ENCODE data around the gene CALHM1. TPM values are rescaled to one million over a fixed set of nuclear protein-coding genes. Genes with fewer than 3 reads are reported as not detected.
A peak's percentile ranks its signal among the peaks of the same experiment; 100 is the strongest.

CALHM1 gene
- total RNA-seq, 1 donor from 2014 or later: not detected

DNA sequence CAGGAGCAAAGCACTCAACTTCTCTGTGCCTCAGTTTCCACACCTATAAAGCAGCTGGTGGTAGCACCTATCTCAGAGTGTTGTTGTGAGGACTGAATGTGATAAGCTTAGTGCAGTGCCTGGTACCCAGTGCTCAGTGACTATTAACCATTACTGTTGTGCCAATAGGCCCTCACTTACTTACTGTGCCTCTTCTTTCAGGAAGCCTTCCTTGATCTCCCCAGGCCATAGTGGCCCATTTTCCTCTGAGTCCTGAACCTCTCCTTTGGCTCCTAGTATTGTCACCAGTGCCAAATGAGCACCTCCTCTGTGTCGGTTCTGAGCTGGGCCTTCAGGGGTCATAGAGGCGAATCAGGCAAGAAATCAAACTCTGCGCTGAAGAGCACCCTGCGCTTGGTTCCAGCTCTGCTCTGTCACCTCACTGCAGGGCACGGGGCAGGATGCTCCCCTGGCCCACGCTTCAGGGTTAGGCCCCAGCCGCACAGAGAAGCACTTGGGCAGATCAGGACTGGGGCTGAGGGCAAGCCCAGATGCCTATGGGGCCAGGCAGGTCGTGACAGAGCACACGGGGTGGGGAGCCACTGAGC lies 2.5 kb downstream of the CALHM1 start:
- no peak for DNase-seq (ENCODE audit: extremely low read depth, low read depth, low spot score)

DNA sequence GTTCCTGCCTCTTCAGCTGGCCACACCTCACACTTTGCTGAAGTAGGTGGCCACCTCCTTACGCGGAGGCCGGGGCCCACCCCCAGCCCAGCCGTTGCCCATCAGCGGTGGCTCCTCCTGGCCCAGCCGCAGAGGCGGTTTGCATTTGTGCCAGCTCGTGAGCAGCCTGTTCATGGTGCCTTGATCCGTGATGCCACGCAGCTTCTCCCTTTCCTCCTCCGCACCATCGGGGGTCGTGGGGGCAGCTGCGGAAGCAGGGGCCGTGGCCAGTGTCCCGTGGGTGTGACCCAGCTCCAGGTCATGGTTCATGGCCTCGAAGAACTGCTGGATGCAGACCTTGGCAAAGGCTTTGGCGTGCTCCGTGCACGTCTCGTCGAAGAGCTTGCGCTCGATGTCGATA lies 3.5 kb downstream of the CALHM1 start:
- no peak for DNase-seq (ENCODE audit: extremely low read depth, low read depth, low spot score)

DNA sequence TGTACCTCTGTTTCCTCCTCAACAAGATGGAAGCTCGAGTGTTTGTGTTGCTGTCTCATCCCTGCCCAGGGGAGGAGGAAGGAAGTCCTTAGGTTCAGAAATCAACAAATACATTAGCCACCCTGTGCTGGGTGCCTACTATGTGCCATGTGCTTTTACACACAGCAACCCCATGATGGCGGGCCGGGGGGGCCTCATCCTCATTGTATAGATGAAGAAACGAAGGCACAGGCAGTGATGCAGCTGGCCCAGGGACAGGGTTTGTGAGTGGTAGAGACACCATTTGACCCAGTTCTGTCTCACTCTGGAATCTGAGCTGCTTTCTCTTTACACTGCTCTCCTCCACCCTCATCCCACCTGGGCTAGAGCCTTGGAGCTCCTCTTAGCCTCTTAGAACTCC lies 4.7 kb downstream of the CALHM1 start:
- no peak for DNase-seq (ENCODE audit: extremely low read depth, low read depth, low spot score)

DNA sequence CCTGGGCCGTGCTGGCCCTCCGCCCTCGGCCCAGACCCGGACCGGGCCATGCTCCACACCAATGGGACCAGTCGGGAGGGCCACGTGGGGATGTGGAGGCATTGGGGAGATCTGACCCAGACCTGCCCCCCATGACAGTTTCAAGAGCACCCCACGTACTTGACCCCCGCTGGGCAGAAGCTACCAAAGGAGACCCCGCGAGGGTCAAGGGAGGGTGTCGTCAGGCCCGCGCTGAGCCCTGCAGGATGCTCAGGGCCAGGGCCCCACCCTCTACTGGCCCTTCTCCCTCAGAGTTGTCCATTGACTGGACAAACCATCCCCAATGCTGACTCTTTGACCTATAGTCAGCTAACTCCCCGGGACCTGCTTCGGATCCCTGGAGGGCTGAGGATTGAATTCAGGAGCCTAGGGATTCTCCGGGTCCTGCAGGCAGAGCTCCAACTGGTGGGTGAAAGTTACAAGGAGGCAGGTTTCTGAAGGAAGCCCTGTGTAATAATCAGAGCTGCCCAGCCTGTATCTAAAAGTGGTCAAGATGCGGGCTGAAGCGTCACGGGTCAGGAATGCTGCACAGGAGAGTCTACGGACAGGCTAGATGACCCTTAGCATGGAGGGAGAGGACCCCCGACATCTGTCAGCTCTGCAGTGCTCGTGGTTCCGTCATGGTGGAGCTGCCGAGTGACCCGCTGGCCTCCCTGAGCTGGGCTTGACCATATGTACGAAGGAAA lies 6.0 kb downstream of the CALHM1 start:
- no peak for DNase-seq (ENCODE audit: extremely low read depth, low read depth, low spot score)

DNA sequence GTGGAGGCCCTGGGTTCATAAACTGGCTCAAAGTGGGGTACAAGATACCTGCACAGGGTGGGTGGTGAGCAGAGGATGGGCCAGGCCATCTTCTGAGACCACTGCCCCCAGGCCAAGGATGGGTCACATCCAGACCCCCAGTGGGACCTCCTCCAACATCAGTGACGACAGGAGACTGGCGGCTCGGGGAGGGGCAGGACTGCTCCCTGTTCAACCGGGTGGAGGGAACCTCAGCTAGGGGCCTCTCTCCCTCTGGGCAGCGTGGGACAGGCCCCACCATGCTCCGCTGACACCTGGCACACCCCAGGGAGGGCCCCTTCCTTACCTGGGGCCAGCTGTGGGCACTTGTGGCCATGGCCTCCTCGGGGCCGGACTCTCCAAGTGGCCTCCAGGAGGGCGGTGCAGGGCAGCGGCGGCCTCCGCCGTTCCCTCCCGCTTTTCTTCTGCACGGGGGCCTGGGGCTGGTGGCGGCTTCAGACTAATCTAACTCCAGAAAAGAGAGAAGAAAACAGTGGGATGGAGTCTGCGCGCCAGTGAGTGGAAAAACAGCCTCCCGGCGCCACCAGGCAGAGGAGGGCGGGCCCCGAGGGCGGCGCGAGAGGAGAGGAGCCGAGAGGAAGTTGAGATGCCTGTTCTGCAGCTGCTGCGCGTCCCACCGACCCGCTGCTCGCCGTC lies 6.7 kb downstream of the CALHM1 start, which contains the start of gene CALHM2:
TSS of gene CALHM2 (minus strand) at position 540 of the 675 bp plus-strand sequence. CDS start 2,429 bp downstream, outside the sequence.
- no peak for DNase-seq (ENCODE audit: extremely low read depth, low read depth, low spot score)

DNA sequence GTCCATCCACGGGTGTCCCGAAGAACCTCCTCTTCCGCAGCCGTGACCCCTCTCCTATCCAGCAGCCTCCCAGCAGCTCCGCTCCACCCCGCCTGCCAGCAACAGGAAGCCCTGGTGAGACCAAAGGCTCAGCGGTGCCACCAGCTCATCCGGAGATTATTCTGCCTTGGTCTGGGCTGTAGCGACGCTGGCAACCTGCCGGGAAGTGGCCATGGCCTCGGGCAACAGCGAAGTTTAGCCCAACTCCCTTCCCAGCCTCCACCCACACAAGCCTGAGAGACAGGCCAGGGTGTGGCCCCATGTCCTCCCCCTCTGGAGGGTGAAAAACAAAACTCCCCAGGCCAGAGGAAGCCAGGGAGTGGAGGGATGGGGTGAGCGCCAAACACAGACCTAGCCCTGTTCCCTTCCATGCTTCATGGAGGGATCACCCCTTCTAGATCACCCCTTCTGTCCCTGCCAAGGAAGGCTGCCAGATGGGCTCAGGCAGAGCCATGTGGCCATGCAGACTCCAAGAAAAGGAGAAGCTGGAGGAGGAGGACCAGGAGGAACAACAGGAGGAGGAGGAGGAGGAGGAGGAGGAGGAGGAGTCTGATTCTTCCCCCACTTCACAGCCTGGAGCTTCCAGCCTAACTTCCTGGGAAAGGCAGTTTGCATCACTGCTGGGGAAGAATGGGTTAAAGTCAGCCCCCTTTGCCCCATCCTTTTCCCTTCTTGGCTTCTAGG lies 7.4 kb downstream of the CALHM1 start:
- DNase-seq (ENCODE audit: extremely low read depth, low read depth, low spot score): no peak

DNA sequence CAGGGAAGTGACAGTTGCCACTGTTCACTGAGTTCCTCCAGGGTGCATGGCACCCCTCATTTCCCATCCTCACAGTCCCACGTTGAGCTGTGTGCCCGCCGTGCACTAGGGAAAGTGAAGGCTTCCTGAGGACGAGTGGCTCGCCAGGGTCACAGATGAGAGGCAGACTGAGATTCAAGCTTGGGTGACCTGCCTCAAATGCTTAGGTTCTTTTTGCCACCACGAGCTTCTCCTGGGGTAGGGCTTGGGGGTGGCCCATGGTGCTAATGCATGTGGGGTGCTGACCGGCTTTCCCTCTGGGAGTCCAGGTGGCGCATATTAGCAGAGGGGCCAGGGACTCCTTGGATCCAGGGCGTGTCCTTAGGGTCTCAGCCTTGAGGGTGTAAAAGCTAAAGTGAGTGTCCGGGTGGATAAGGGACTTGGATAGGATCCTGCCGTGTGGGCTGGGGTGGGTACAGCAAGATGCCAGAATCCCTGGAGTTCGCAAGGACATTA lies 8.5 kb downstream of the CALHM1 start:
- no peak for DNase-seq (ENCODE audit: extremely low read depth, low read depth, low spot score)

DNA sequence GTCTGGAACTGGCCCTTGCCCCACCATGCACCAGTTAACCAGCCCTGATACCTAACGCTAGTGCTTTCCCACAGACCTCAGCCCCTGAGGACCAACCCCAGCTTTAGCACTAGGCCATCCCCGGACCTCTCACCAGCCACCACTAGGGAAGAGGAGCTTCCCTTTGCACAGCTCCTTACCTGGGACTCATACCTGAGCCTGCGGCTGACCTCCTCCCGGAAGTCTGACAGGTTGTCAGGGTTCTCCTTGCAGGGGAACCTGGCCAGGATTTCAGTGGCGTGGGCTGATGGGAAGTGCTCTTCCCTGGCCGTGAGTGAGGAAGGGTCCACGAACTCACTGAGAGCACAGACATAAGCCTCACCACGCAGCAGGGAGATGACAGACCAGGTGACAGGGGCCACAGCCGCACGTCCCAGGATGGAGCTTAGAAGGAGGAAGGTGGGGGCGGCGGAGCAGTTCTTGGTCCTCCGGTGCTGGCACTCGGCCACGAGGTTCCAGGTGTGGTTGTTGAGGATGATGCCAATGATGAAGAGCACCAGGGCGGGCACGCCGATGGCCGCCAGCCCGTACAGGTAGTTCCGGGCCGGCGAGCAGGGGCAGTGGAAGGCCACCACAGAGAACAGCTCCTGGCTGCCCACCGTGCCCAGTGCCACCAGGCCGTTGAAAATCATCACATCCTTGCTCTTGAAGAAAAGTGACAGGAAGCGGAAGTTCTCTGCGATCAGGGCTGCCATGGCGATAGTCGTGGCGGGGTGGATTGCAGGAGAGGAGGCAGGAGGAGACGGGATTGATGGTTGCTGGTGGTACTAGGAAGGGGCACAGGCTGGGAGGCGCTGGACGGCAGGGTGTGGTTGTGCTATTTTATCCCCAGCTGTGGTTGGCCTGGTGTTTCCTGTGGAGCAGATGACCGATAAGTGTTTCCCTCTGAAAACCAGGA lies 9.2 kb downstream of the CALHM1 start:
- no peak for DNase-seq (ENCODE audit: extremely low read depth, low read depth, low spot score)

DNA sequence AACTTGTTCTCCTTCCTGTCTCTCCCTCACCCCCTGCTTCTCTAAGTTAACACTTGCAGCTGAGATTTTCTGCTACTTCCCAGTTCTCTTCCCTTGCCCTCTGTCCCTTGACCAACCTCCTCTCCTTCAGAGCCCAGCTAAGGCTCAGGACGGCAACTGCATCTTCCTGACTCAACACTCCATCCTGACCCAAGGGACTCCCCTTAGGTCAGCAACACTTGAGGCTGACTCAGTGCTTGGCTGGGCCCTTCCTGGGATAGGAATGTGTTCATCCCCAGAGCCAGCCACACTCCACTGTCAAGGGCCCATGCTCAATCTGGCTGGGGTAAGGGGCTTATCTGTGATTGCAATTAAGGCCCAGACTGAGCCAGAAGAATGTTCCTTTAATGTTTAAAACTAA lies 10.0 kb downstream of the CALHM1 start:
- no peak for DNase-seq (ENCODE audit: extremely low read depth, low read depth, low spot score)

DNA sequence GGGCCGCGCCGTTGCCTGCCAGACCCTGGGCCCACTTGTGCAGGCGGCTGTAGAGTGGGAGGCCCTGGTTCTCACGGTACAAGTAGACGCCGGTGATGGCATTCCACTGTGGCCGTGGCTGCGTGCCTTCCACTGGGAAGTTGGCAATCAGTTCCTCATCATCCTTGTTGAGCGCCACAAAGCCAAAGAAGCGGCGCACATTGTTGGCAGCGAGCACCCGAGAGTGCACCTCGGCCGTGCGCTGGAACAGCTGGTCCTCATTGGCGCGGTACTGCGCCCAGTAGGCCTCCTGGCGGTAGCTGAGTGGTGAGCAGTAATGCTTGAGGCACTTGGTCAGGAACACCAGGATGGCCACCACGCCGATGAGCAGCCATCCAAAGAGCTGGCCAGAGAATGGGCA lies 11.5 kb downstream of the CALHM1 start:
- DNase-seq (ENCODE audit: extremely low read depth, low read depth, low spot score): no peak

DNA sequence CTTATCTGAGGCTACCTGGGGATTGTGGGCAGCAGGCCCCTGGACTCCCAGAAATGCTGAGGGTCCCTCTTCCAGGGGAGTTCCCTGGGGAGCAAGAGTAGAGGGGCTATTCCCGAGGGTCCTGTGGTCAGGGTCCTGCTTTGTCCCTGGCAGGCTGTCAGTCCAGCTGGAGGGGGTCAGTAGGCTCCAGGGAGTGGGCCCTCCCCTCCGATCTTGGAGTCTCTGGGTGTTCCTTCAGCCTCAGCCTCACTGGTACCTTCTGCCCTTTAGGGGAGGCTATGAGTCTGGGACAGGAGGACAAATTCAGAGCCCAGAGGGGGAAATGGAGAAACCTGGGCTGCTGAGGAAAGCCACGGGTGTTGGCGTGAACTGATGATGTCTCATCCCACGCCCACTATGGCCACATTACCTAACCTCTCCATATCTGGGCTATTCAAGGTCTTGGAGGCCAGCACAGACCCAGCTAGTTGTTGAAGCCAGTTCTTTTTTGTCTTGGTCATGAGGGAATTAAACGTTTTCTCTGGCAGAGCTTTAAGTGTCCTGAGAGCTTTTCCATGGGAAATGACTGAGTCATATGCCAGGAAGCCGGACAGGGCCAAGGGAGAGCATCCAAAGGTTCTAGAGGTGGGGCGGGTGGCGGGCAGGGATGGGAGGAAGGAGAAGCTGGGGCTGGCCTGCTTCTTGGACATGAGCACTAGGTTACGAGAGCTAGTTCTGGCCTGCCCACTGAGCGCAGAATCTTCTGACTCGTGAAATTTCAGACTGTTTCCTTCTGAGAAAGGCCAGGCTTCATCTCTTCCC lies 12.7 kb downstream of the CALHM1 start:
- DNase-seq (ENCODE audit: extremely low read depth, low read depth, low spot score): peak; percentile 39

DNA sequence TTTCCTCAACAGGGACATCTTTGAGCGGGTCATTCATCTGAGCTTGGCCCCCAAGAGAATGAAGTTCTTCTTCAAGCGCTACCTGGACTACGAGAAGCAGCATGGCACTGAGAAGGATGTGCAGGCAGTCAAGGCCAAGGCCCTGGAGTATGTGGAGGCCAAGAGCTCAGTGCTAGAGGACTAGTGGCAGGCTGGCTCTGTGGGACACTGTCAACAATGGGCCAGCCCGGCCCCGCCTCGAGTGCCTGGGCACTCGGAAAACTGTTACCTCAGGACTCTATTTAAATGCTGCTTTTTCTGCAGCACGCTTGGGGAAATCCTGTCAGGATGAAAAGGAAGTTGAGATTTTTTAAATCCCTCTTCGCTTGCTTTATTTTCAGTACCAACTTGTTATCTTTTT lies 13.3 kb downstream of the CALHM1 start:
- DNase-seq (ENCODE audit: extremely low read depth, low read depth, low spot score): no peak

DNA sequence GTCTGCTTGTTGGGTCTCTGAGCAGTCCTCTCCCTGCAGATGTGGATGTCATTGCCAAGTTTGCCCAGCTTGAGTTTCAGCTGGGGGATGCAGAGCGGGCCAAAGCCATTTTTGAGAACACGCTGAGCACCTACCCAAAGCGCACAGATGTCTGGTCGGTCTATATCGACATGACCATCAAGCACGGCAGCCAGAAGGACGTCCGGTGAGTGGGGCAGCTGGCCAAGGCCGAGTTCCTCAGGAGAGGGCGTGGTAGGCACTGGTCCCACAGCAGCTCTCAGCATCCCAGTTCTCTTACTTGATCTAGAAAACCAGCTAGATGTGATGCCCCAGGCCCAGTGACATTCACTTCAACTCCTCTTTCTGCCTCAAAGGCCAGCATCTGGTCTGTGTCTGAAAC lies 14.2 kb downstream of the CALHM1 start:
- no peak for DNase-seq (ENCODE audit: extremely low read depth, low read depth, low spot score)

DNA sequence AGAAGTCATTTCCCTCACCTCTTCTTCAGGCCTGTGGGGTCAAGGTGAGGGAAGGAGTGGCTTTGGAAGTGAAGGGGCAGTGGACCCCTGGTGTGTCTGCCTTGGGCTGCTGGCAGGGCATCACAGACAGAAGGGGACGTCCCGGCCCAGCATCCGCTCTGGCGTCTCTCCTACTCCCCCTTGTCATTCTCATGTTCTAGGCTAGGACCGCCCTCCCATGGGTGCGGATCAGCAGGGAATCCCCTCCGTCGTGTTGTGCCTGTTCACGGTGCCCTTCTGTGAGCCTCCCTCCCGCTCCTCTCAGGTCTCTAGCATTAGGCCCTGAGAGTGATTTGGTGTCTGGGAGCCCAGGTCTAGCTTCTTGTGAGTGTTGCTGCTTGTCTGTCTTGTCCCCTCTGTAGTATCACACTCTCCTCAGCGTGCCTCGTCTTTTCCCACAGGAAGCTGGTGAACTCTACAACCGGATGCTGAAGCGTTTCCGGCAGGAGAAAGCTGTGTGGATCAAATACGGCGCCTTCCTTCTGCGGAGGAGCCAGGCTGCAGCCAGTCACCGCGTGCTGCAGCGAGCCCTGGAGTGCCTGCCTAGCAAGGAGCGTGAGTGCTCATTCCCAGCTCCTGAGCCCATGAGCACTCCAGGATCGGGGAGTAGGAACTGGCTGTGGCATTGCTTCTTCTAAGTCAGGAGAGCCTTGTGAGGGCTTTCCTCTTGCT lies 15.1 kb downstream of the CALHM1 start:
- no peak for DNase-seq (ENCODE audit: extremely low read depth, low read depth, low spot score)

DNA sequence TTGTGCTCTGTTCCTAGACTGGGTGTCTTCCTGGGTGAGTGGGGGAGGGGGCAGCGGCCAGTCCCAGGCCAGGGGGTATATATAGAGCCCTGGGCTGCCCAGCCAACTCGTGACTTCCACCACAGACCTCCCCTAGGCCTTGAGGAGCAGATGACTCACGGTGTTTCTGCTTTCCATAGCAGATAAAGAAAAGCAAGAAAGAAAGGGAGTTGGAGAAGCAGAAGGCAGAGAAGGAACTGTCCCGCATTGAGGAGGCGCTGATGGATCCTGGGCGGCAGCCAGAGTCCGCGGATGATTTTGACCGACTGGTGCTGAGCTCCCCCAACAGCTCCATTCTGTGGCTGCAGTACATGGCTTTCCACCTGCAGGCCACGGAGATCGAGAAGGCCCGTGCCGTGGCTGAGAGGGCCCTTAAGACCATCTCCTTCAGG lies 16.7 kb downstream of the CALHM1 start:
- DNase-seq (ENCODE audit: extremely low read depth, low read depth, low spot score): no peak

DNA sequence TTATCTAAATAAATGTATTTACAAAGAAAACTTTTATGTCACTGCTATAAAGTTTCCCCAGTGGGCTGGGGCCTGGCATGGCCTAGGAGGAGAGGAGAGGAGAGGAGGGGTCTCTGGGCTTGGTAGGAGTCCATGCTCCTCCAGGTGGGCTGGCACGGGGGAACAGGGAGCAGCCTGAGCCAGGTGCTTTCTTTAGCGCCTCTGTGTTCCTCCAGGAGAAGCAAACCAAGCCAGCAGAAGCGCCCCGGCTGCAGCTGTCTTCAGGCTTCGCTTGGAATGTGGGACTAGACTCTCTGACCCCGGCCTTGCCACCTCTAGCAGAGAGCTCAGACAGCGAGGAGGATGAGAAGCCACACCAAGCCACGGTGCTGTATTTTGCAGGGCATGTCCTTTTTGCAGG lies 17.1 kb downstream of the CALHM1 start:
- DNase-seq (ENCODE audit: extremely low read depth, low read depth, low spot score): no peak

DNA sequence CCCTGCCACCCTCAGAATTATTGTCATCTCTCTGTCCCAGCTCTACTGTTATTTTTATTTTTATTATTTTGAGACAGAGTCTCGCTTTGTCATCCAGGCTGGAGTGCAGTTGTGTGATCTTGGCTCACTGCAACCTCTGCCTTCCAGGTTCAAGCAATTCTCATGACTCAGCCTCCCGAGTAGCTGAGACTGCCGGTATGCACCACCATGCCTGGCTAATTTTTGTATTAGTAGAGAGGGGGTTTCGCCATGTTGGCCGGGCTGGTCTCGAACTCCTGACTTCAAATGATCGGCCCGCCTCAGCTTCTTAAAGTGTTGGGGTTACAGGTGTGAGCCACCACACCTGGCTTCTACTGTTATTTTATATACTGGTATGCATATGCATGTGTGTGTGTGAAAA lies 17.5 kb downstream of the CALHM1 start:
- DNase-seq (ENCODE audit: extremely low read depth, low read depth, low spot score): no peak

DNA sequence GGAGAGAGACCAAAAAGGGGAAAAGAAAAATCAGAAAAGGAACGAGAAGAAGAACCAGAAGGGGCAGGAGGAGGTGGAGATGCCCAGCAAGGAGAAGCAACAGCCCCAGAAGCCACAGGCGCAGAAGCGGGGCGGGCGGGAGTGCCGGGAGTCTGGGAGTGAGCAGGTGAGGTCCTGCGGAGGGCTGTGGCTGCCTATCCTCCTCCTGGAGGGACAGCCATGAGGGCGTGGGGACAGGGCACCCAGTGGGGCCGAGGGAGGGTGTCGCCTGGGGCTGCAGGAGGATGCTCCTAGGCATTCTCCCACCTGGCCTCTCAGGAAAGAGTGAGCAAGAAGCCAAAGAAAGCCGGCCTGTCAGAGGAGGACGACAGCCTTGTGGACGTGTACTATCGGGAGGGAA lies 18.3 kb downstream of the CALHM1 start:
- no peak for DNase-seq (ENCODE audit: extremely low read depth, low read depth, low spot score)

DNA sequence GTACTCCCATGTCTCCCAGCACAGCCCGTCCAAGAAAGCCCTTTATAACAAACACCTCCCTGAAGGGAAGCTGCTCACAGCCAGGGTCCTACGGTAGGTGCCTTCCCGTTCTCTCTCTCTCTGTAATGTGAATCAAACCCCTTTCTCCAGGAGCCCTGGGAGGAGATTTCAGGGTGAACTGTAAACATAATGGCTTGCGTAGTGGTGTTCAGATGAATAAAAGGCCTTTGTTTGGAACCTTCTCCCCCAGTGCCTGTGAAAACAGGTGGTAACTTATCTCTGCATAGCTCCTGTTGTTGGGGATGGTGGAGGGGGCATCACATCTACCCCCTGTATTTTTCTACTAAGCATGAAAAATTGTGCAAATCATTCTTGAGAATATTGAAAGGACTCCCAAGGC lies 18.9 kb downstream of the CALHM1 start:
- no peak for DNase-seq (ENCODE audit: extremely low read depth, low read depth, low spot score)
